GM23248 (cell line): Measurements from ENCODE around the gene CMTM8.

Source experiments
- EZH2 ChIP-seq: fragments of 200-600 bp; sonication (generic); IDR thresholded peaks from 2 replicates; pipeline ENCODE4 v1.6.1; 2018; ENCODE audit warnings: antibody characterized with exemption, mild to moderate bottlenecking; ENCODE audit not compliant: insufficient read depth, poor library complexity, severe bottlenecking
- EZH2phosphoT487 ChIP-seq: fragments of 200-600 bp; sonication (generic); IDR thresholded peaks from 2 replicates; pipeline ENCODE4 v1.6.1; 2018; ENCODE audit warnings: antibody characterized with exemption, moderate library complexity, mild to moderate bottlenecking, low read depth; ENCODE audit not compliant: insufficient read depth

DNA sequence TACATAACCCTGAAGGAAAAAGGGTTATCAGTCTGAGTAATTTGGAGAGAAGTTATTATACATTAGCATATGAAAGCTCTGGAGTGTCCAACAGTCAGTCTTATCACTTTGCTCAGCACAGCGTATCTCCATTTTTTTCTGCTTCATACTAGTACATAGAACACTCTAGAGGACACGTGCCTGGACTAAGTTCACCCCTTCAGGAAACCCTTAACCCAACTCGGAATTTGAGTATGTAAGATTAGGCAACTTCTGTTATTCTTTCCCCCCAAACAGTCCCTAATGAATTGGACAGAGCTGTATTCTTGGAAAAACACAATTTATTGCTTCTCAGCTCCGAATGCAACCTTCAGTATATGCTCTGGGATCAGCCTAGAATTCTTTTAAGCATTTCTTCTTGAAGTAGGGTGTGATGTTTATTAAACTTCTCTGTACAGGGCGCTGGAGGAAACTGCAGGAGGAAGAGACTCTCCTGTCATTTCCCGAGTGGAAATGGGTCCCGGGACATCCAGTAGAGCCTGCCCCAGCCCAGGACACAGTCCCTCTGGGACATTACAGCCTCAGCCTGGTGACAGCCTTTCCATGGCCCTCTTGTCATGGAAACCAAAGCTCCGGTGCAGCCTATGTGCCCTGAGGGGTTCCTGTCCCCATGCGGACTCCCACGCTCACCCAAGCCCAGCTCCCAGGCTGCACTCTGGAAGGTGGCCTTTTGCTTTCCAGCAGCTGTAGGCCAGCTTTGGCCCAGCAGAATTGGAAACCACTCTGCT is 37.3 kb upstream of the CMTM8 start:
- TF ChIP-seq EZH2phosphoT487 (no peak), EZH2 (no peak)
